HG03196 (cell line): ENCODE measurements around the gene PIK3R6.
A peak's percentile ranks its signal among the peaks of the same experiment; 100 is the strongest.
"Not testable (repeated sequence)": the region's sequence is repeated elsewhere in the genome, so short reads cannot be mapped to it uniquely, and the experiment has no call there.

Experiments
- ATAC-seq: cut with Tn5 transposase; IDR thresholded peaks from one replicate; pipeline ENCODE4 v1.9.1; 2021; ENCODE audit not compliant: unreplicated experiment

Gene PIK3R6

DNA sequence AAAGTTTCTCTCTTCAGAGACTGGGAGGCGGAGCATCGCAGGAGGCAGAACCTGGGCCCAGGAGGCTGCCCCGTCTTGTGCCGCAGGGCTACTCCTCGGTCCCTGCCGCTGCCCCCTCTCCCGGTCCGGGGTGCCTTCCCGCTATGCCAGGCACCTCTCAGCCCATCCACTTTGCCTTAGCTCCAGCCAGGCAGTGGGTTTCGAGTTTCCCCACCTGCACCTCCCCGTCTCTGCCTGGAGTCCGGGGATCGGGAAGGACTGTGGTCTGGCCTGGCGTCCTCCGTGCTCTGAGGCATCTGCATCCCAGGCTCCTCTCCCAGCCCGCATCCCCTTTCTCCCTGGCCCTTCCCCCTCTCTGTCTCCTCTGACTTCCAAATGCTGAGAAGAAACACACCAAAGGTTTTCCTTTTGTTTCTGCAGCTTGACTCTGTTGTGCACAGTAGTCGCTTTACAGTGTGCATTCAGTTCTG, 26.8 kb upstream of the PIK3R6 start:
- no peak for ATAC-seq

- no peak for ATAC-seq
Observed at GRCh38 chr17:8893621-8894201, 26.2 kb upstream of the PIK3R6 start.

GRCh38 chr17:8893059-8893458, 25.6 kb upstream of the PIK3R6 start:
- ATAC-seq, result no peak

DNA sequence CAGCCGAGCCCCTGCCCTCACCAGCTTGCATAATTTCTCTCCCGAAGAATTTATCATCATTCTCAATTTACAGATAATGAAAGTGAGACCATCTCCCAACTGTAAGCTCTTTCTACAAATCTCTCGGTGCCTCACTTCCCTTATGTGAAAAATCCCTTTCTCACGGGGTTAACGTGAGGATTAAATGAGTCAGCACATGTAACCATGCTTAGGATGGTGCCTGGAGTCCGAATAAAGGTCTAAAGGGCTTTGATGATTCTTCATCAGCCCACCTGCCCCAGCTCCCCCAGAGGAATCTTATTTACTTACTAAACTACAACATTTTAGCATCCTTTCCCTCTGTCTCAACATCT, 24.8 kb upstream of the PIK3R6 start:
- ATAC-seq, result peak; percentile 54

DNA sequence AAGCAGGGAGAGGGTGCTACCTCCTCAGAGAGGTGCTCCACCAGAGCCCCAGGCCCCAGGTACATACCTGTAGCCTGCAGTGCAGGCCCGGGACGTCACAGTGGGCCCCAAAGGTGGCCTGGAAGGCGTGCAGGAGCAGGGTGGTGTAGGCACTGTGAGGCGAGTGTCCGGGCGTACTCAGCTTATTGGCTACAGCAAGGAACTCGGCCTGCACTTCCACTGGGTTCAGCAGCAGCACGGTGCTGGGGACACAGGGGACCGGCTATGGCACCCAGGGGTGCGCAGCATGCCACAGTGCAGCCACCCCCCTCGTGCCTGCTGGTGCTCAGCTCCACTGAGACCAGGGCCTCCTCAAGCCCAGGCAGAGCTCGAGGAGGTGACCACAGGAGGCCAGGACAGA, 23.2 kb upstream of the PIK3R6 start:
- no peak for ATAC-seq

GRCh38 chr17:8889458-8890210, 22.2 kb upstream of the PIK3R6 start:
- ATAC-seq, result no peak

GRCh38 chr17:8888704-8889302, 21.3 kb upstream of the PIK3R6 start:
- ATAC-seq, result no peak

DNA sequence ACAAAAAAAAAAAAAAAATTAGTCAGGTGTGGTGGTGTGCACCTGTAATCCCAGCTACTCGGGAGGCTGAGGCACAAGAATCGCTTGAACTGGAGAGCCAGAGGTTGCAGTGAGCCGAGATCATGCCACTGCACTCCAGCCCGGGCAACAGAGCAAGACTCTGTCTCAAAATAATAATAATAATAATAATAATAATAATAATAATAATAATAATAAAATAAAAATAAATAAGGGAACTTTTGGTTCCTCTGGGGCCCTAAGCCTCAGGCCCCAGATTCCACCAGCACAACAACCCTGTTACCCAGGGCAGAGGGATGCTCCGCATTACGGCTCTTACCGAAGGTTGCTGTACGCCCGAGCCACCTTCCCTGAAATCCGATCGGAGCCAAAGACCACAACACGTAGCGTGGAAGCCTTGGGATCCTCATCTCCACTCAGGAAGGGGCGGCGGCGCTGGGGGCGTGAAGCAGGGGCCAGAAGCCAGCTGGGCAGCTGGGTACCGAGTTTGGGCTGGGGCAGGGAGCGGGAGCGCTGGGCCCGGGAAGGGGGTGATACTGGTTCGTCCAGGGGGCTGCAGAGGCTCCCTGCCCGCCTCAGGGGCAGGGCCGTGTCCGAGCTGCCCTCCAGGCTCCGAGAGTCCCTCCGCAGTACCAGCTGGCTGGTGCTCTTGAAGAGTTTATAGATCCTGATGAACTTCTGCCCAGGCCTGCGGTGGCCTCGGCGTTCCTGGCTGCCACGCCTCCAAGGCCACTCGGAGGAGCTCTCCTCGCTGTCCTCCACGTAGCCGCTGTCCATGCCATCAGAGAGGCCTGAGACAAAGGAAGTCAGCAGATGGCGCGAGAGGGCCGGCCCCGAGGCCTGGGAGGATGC, 20.6 kb upstream of the PIK3R6 start:
- ATAC-seq, result no peak

- ATAC-seq, result no peak
Observed at GRCh38 chr17:8887301-8887700, 19.8 kb upstream of the PIK3R6 start.

GRCh38 chr17:8885967-8886684, 18.7 kb upstream of the PIK3R6 start:
- ATAC-seq, result no peak

GRCh38 chr17:8885163-8885966, 17.9 kb upstream of the PIK3R6 start:
- not testable (repeated sequence) for ATAC-seq

GRCh38 chr17:8884336-8884990, 17.0 kb upstream of the PIK3R6 start:
- no peak for ATAC-seq

- no peak for ATAC-seq
Observed at GRCh38 chr17:8883353-8883752, 15.9 kb upstream of the PIK3R6 start.

GRCh38 chr17:8881606-8882005, 14.1 kb upstream of the PIK3R6 start:
- no peak for ATAC-seq

DNA sequence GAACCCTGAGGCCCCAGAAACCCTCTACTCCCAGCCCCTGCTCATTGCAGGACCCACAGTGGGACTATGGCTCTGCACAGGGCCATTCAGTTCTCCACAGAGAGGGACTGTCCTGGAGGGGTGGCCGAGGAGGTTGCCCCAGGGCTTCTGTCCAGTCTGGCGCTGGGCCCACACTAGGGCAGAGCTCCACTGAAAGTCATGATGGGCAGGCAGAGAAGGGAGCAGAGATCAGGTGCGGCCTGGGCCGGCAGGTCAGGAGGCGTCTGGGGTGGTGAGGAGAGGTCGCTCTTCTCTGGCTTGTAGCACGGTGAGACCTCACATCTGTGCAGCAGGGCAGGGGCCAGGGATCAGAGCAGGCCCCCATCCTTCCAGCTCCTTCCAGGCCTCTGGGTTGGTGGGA, 13.0 kb upstream of the PIK3R6 start:
- ATAC-seq, result no peak

DNA sequence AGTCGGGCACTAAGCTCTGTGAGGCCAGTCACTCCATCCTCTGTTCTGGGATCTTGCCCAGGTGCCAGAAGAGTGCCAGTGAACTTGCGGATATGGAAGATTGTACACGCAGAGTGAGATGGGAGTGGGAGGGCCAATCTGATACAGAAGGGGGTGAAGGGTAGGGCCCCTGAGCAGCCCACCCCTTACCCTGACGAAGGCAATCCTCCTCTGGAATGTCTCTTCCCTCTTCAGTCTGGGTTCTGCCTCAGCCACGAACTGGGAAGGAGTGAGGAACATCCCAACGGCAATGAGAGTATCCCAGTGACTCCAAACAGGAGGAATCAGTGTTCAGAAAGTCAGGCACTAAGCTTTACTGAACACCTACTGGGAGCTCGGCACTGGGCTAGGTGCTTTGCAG, 11.9 kb upstream of the PIK3R6 start:
- no peak for ATAC-seq

DNA sequence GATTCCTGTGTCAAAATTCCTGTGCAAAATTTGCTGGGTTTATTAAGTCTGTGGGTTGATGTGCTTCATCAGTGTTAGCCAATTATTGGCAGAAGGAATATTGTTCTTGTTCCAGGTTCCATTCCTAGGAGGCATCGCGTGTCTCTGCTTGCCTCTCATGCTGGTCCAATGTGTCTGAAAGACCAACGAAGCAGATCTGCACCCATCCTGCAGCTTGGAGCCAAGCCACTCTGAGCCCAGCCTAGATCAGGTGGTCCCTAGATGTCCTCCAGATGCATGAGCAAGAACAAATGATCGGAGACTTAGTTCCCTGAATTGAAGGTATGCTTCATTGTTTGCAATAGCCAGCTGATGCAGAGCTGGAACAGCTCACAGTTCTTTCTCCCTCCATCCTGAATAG, 10.5 kb upstream of the PIK3R6 start:
- ATAC-seq, result no peak

GRCh38 chr17:8875957-8876356, 8.5 kb upstream of the PIK3R6 start:
- no peak for ATAC-seq

DNA sequence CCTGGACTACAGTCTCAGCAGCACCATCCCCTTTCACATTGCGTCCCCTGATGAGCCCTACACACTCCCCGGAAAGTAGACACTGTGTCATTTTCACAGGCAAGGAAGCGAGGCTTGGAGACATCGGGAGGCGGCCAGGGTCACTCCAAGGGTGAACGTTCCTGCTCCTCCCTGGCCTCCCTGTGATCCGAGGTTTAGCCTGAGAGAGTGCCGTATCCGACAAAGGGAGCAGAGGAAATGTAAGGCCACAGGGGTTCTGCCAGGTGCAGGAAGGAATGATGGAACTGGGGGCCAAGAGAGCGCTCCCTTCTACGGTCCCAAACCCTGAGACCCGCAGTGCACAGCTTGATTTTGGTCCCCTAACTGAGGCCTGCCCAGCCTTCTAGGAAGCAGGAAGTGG, 8.0 kb upstream of the PIK3R6 start:
- no peak for ATAC-seq
